ENCODE results near the gene DDA1.
"Not testable (repeated sequence)": the region's sequence is repeated elsewhere in the genome, so short reads cannot be mapped to it uniquely, and the experiment has no call there.

DDA1 gene

DNA sequence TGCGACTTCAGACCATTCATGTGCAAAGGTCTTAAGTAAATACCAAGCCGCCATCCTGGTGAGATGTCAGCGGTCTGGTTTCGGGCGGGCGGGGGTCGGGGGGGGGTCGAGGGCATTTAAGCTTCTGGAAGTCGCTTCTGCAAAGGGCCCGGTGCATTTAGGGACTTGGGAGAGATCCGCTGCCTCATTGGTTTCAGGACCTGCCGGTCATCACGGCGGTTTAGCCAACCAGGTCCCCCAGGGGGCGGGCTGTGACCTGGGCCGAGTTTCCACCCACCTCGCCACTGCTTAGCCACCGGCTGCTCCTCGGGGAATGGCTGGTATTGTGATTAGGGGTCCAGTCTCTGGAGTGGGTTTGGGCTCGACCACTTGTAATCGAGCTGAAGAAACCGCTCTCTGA lies 19.9 kb upstream of the DDA1 start:
- DNase-seq (ENCODE audit: low spot score), result peak; percentile 87

DNA sequence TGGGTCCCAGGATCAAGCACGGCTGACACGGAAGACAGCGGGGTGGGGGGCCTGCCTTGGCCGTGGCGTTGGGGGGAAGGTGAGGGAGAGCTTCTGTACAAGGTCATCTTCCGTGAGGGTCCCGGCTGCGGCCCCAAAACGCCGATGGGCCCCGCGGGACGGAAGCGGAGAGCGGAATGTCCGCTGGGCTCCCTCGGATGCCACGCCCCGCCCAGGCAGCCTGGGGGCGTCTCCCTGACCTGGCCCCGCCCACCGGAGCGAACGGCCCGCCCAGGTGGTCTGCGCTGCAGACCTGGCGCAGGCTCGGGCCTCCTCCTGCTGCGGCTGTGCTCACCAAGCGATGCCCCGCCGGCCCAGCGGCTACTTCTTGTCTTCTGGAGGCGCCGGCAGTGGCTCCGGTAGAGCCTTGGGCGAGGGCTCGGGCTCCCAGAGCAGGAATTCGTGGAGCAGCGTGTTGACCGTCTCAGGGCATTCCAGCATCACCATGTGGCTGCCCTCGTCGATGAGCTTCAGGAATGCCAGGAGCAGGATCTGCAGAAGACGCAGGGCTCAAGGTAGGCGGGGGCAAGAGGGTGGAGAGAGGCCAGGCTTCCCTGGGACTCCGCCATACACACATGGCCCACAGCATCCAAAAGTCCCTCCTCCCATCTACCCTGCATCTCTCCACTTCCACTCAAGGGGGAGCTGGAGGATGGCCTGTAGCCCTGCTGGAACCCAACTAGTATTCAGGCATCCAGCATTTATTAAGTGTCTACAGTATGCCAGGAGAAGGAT lies 16.9 kb upstream of the DDA1 start:
- peak; percentile 87 for DNase-seq (ENCODE audit: low spot score)

DNA sequence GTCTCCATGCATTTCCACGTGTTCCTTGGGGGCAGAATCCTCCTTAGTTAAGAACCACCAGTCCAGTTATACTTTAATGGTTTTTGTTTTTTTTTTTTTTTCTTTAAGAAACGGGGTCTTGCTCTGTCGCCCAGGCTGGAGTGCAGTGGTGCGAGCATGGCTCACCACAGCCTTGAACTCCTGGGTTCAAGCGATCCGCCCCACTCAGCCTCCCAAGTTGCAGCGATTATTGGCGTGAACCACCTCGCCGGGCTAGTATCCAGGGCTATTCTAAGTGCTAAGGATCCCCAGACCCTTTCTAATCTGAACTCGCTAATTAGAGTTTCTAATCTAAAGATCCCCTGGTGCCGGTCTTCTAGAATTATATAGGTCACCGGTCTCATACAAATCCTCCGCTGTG lies 15.8 kb upstream of the DDA1 start:
- DNase-seq (ENCODE audit: low spot score), result no peak

DNA sequence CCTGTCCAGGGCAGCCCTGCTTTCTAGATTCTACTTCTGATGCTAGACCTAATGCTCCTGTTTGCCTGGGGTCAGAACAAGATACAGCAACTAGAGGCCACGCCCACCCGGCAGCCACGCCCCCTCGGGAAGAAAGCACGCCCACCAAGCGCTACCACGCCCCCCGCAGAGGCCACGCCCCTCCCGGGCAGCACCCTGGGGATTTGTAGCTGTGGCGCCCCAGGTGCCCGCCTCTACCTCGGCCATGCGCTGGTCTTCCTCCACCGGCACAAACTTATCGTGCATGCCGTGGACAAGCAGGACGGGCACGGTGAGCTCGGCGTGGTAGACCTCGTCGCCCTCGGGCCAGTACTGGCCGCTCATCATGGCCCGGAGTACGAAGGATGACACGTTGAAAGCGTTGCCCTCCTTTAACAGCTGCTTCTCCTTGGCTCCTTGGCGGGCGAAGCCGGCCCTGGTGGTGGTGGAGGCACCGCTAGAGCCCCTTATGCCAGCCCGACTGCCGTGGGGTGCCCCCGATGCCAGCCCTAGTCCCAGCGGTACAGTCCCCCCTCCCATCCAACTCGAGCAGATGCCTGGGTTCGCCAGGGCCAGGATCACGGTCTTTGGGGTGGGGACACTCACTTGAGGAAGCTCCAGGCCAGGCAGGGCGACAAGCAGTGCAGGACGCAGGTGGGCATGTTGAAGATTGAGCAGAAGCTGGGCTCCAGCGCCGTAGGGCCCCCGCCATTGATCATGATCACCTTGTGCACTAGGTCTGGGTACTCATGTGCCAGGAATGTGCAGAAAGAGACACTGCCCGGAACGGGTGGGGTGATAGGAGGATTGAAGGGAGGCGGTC lies 15.1 kb upstream of the DDA1 start:
- peak; percentile 86 for DNase-seq (ENCODE audit: low spot score)

DNA sequence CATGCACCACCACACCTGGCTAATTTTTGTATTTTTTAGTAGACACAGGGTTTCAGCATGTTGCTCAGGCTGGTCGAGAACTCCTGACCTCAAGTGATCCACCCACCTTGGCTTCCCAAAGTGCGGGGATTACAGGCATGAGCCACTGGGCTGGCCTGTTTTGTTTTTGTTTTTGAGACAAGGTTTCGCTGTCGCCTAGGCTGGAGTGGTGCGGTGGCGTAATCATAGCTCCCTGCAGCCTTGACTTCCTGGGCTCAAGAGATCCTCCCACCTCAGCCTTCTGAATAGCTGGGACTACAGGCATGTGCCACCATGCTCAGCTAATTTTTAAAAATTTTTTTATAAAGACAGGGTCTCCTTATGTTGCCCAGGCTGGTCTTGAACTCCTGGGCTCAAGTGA lies 13.8 kb upstream of the DDA1 start:
- not testable (repeated sequence) for DNase-seq (ENCODE audit: low spot score)

DNA sequence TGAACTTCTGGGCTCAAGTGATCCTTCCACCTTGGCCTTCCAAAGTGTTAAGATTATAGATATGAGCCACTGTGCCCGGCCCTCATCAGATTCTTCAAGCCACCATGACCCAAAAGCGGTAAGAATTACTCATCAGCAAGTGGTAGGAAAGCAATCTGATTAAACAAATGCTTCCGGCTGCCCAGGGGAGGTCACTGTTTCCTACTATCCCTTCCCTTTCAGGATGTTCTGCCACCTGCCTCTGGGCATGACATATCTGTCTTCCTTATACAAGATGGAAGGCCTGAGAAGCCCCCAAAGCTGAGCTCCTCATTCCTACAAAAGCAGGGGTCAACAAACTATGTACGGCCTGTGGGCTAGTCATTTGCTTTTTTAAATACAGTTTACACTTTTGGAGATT lies 13.1 kb upstream of the DDA1 start:
- no peak for DNase-seq (ENCODE audit: low spot score)

DNA sequence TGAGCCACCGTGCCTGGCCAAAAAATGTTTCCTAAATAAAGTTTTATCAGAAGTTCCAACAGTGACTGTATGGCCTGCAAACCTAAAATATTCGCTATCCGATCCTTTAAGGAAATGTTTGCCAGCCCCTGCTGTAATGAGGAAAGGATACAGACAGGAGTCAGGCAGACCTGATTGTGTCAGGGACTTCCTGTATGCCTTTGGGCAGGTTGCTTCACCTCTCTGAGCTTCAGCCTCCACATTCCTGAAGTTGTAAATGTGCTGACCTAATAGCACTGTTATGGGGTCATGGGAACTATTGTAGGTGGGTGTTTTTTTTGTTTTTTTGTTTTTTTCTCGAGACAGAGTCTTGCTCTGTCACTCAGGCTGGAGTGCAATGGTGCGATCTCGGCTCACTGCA lies 12.4 kb upstream of the DDA1 start:
- no peak for DNase-seq (ENCODE audit: low spot score)

GRCh38 chr19:17300992-17301619 lies 8.3 kb upstream of the DDA1 start:
- DNase-seq (ENCODE audit: low spot score), result no peak

DNA sequence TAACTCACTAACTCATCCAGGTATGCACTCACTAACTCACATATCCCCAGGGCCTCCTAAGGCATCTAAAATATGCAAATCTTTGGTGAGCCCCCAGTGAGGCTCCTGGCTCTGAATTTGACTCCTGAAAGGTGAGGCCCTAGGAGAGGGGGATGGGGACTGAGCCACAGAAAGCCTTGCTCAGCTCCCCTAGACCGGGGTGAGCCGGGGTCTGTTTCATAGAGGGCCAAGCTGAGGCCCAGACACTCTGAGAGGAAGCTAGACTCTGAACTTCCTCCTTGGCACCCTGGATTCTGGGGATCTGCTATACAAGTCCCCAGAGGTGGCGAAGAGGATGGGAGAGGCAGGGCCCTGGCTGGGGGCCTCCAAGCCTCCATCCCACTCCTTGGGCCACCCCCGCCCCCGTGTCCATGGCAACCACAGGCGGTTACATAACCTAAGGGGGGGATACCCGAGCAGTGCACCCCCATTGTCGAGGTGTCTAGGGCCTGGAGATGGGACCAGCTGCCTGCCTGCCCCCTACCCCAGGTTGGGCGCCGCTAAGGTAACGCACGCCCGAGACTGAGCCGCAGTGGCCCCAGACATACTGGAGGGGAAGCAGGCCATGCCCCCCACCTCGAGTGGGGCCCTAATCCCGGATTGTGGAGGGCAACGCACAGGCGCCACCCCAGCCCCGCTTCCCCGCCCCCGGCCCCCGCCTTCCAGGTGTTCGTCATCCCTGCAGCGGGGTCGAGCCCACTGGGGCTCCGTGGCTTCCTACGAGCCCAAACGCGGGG lies 6.8 kb upstream of the DDA1 start:
- no peak for DNase-seq (ENCODE audit: low spot score)

DNA sequence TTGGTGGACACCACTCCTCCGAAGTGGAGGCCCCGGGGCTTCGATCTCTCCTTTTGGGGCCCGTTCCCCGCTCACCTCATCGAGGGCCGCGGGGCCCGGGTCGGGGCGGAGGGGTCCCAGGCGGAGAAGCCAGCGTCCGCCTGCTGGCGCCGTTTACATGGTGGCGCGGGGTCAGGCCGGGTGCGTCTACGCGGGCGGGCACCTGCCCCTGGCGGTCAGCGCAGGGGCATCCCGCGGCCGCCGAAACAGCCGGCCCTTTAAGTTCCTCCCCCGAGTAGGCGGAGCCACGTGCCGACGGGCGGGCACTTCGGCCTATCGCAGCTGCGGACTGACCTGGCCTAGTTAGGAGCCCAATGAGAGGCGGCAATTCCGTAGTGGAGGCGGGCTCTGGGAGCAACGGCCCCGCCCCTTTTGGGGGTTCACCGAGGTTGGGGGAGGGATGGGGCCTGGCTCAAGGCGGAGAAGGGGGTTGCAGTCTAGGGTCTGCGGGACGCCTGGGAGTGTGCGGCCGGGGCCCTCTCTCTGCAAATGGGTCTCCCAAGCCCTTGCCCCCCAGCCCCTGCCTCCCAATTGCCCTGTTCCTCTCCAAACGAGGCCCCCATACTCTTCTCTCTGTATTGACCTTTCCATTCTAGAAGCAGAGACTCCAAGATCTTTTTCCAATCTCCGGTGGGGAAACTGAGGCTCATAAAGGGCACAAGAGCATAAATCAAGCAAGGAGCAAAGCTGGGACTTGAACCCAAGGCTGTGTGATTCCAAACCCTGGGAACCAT lies 6.0 kb upstream of the DDA1 start, which contains the start of gene ABHD8:
Gene ABHD8, minus strand, starts transcription at position 259 of the 773 bp plus-strand sequence. CDS start 1,809 bp downstream, outside the sequence.
- peak; percentile 97 for DNase-seq (ENCODE audit: low spot score)

DNA sequence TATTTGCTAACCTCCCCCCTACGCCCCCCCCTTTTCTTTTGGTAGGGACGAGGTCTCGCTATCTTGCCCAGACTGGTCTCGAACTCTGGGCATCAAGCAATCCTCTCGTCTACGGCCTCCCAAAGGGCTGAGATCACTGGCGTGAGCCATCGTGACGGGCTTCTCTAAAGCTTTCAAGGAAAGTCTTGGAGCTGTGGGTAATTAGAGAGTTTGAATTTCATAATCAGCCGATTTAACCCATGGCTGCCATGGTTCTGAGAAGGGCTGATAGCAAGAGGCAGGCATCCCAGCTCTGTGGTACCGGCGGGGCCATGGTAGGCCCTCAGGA lies 5.5 kb upstream of the DDA1 start:
- no peak for DNase-seq (ENCODE audit: low spot score)

GRCh38 chr19:17304386-17305215 lies 4.8 kb upstream of the DDA1 start:
- DNase-seq (ENCODE audit: low spot score), result peak; percentile 44

DNA sequence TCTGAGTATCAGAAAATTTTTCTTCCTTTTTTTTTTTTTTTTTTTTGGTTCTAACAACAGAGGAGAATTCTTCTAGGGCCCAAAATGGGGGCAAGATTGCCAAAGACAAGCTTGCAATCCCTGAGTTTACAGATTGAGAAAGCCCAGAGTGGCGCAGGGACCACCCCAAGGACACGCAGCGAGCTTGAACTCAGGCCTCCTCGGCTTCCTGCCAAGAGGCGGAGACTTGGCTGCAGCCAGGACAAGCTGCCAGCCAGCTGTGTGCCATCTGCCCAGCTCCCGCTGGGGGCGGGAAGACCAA lies 4.2 kb upstream of the DDA1 start:
- no peak for DNase-seq (ENCODE audit: low spot score)

DNA sequence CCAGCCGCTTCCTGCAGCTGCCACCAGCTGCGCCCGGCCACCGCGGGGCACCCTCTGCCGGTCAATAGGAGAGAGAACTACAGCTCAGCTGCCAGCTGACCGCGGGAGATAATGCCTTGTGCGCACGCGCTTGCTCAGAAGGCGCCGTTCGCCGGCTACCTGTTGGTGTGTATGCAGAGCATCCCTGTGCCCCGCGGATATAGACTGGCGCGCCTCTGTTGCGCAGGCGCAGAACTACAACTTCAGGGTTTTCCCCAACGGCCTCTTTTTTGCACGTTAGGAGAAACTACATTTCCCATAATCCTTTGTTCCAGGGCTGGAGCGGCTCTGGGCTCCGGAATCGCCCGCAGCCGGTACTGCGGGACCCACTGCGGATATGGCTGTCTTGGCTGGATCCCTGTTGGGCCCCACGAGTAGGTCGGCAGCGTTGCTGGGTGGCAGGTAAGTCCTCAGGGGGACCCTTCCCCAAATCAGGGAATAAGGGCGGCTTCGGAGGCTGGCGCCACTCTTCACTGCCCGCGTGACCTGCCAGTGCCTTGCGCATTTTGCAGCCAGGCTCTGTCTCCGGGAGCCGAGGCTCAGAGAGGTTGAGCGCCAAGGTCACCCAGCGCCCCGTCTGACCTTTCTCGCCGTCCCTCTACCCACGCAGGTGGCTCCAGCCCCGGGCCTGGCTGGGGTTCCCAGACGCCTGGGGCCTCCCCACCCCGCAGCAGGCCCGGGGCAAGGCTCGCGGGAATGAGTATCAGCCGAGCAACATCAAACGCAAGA lies 3.7 kb upstream of the DDA1 start, which contains the start of gene MRPL34:
Gene MRPL34, plus strand, starts transcription at position 356 of the 768 bp plus-strand sequence. Its CDS starts 21 bp downstream, at position 377.
- peak; percentile 99 for DNase-seq (ENCODE audit: low spot score)

GRCh38 chr19:17306285-17306714 lies 3.1 kb upstream of the DDA1 start:
- no peak for DNase-seq (ENCODE audit: low spot score)

GRCh38 chr19:17307876-17308377 lies 1.4 kb upstream of the DDA1 start:
- no peak for DNase-seq (ENCODE audit: low spot score)

DNA sequence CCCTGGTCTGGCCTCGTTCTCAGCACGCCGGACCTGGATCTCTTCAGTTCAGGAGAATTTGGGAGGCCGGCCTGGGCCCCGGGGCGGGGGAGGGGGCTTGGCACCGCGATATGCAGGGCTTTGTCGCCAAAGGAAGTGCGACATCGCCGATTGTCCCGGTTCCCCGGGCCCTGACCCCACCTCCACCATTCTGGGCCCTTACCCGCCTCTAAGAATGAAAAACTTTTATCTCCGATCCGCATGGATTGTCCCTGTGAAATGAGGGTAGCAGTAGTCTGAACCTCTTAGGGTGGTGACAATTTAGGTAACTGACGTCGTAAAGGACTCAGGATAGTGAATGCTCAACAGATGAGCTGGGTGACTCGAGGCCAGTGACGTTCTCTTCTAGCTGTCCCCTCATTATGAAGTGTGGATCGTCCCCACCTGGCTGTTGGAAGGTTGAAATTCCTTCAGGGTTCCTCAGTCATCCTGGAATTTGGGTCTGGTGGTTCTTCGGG lies 650 bp downstream of the DDA1 start:
- no peak for DNase-seq (ENCODE audit: low spot score)

DNA sequence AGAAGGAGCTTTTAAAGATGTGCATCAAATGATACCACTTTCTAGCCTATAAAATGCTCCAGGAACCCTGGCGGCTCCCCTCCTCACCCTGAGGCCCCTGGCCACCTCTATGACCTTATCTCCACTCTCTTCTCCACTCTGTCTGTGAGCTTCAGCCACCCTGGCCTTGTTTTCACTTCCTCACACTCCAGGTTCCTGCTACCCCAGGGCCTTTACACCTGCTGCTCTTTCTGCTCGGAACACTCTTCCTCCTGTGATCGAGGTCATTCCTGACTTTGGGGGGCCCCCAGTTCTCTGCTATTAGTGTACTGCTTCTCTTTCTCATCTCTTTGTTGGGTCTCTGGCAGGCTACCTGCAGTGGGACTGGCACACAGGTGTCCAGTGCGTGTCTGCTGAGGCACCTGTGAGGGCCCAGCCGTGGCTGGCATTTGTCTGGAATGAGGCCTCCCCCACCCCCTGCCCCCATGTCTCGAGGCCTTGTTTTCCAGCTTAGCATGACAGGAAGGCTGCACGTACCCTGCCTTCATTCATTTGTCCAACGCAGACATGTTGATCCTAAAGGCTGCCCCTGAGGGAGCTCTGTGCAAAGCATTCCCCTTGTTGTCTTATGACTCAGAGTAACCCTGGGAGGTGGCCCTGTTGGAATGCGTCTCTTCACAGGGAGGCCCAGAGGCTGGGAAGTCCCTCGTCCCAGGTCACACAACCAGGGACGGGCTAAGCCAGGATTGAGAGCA lies 2.3 kb downstream of the DDA1 start:
- no peak for DNase-seq (ENCODE audit: low spot score)

Measured in ecto neural progenitor cell (in vitro differentiated cells).